Chondrocyte (in vitro differentiated cells): ENCODE measurements around the gene ACTC1. TPM values are rescaled to one million over a fixed set of nuclear protein-coding genes. Genes with fewer than 3 reads are reported as not detected.
A peak's percentile ranks its signal among the peaks of the same experiment; 100 is the strongest.

ENCODE experiments used
- DNase-seq: peaks from one replicate; pipeline ENCODE4 v3.0.0; 2021; ENCODE audit warnings: mixed read lengths, low spot score
- H3K27ac Mint-ChIP-seq: one replicate; pipeline ENCODE4 v1.8.0; 2021; ENCODE audit warnings: mild to moderate bottlenecking, moderate library complexity, mixed read lengths; ENCODE audit not compliant: unreplicated experiment
- H3K27me3 Mint-ChIP-seq: 2 replicates; pipeline ENCODE4 v1.8.0; 2021; ENCODE audit warnings: low read depth, mixed read lengths
- H3K36me3 Mint-ChIP-seq: 2 replicates; pipeline ENCODE4 v1.8.0; 2021; ENCODE audit warnings: low read depth, mixed read lengths
- H3K4me1 Mint-ChIP-seq: 2 replicates; pipeline ENCODE4 v1.8.0; 2021; ENCODE audit warnings: low read depth, mild to moderate bottlenecking, mixed read lengths
- H3K4me3 Mint-ChIP-seq: one replicate; pipeline ENCODE4 v1.8.0; 2021; ENCODE audit warnings: mild to moderate bottlenecking, moderate library complexity, mixed read lengths; ENCODE audit not compliant: unreplicated experiment
- H3K9me3 Mint-ChIP-seq: 2 replicates; pipeline ENCODE4 v1.8.0; 2021; ENCODE audit warnings: low read depth, mixed read lengths
- CTCF ChIP-seq: fragments of 200-600 bp; sonication (generic); IDR thresholded peaks from 2 replicates; pipeline ENCODE4 v1.5.0; 2021; ENCODE audit warnings: antibody characterized with exemption, mild to moderate bottlenecking, moderate library complexity
- long read RNA-seq: library from polyadenylated mRNA; stranded (forward); transcript quantifications from one replicate; pipeline ENCODE4 v2.0.0, GENCODE V29; 2021
- total RNA-seq: library from RNA; stranded (reverse); gene quantifications from 3 replicates; pipeline ENCODE4 v1.2.1, GENCODE V29; 2021

The ACTC1 gene
- total RNA-seq: 6.2 to 19.5 TPM (median 7.1 TPM) in 3 replicates
- long read RNA-seq, partial matches to known transcripts: 3 of 4 reads
- long read RNA-seq, other reads (novel, unspliced or antisense): 0 of 4 reads

GRCh38 chr15:34795267-34796081 lies at the start of gene ACTC1:
ACTC1 (minus strand) TSS chr15:34795549; CDS start chr15:34794808, 741 bp downstream.
- Mint-ChIP-seq H3K36me3 (no peaks in the 10 kb centered on the region), H3K27ac (no peak within 1 kb of the TSS), H3K4me3 (peak within 1 kb of the TSS; percentile 49), H3K9me3 (no peaks in the 10 kb centered on the region), H3K4me1 (peaks cover 41% of the 10 kb centered on the region), H3K27me3 (peaks cover 16% of the 10 kb centered on the region)
- peak; percentile 50 for TF ChIP-seq CTCF
- DNase-seq: peak; percentile 87

GRCh38 chr15:34841262-34841725 lies 45.9 kb upstream of the ACTC1 start:
- H3K27me3 Mint-ChIP-seq: no peaks in the 10 kb centered on the region
- no peaks in the 10 kb centered on the region for H3K4me1 Mint-ChIP-seq
- no peaks in the 10 kb centered on the region for H3K36me3 Mint-ChIP-seq
- H3K4me3 Mint-ChIP-seq: no peak overlapping the region
- no peak for DNase-seq
- TF ChIP-seq CTCF: no peak
- no peaks in the 10 kb centered on the region for H3K9me3 Mint-ChIP-seq
- no peak overlapping the region for H3K27ac Mint-ChIP-seq

GRCh38 chr15:34838282-34838681 lies 42.9 kb upstream of the ACTC1 start:
- no peak overlapping the region for H3K4me3 Mint-ChIP-seq
- no peaks in the 10 kb centered on the region for H3K27me3 Mint-ChIP-seq
- peaks cover 7% of the 10 kb centered on the region for H3K36me3 Mint-ChIP-seq
- TF ChIP-seq CTCF: no peak
- H3K9me3 Mint-ChIP-seq: peaks cover 20% of the 10 kb centered on the region
- H3K4me1 Mint-ChIP-seq: no peaks in the 10 kb centered on the region
- no peak for DNase-seq
- H3K27ac Mint-ChIP-seq: no peak overlapping the region

- Mint-ChIP-seq H3K4me3 (no peak overlapping the region), H3K9me3 (peaks cover 20% of the 10 kb centered on the region), H3K4me1 (no peaks in the 10 kb centered on the region), H3K27ac (no peak overlapping the region), H3K27me3 (peaks cover 2% of the 10 kb centered on the region), H3K36me3 (peaks cover 7% of the 10 kb centered on the region)
- no peak for DNase-seq
- no peak for TF ChIP-seq CTCF
Measured at GRCh38 chr15:34837246-34838016, 42.1 kb upstream of the ACTC1 start.

GRCh38 chr15:34828145-34828911 lies 33.0 kb upstream of the ACTC1 start:
- Mint-ChIP-seq H3K4me3 (no peak overlapping the region), H3K36me3 (no peaks in the 10 kb centered on the region), H3K27ac (no peak overlapping the region), H3K27me3 (peaks cover 32% of the 10 kb centered on the region), H3K9me3 (no peaks in the 10 kb centered on the region), H3K4me1 (no peaks in the 10 kb centered on the region)
- TF ChIP-seq CTCF: no peak
- DNase-seq: no peak
